Activated CD4-positive, alpha-beta T cell treated with anti-CD3 and anti-CD28 coated beads, Interleukin-2, amount 50 U/mL, for 24 hours (primary cell): ENCODE data around the gene PLA2G4E.
A peak's percentile ranks its signal among the peaks of the same experiment; 100 is the strongest.

Source experiments
- DNase-seq, 2 donors: peaks; one replicate each; pipeline ENCODE4 v3.0.0-alpha.2; 2020; ENCODE audit warnings: low read depth in 1 of 2, low spot score in 1 of 2

PLA2G4E gene

GRCh38 chr15:41936649-41937567 is 83.9 kb downstream of the PLA2G4E start:
- peak; percentile 52 to 81 for DNase-seq

GRCh38 chr15:41936155-41936554 is 84.7 kb downstream of the PLA2G4E start:
- no peak for DNase-seq

DNA sequence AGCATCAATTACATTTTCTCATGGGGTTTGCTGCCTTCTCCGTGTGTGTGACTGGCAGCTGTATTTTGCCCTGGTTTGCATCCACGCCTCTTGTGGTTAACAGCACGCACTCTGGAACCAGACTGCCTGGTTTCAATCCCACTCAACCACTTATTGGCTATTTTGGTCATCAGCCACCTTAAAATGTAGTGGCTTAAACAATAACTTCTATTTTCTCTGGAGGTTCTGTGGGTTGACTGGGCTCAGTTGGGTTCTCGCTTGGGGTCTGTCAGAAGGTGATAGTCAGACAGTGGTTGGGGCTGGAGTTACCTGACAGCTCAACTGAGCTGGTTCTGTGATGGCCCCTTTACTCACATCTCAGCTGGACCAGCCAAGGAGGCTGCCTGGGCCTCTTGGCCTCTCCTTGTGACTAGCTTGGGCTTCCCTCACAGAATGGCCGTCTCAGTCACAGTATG is 85.2 kb downstream of the PLA2G4E start:
- DNase-seq, result no peak

- peak; percentile 25 to 58 for DNase-seq
Observed at GRCh38 chr15:41934843-41935242, 86.0 kb downstream of the PLA2G4E start.

DNA sequence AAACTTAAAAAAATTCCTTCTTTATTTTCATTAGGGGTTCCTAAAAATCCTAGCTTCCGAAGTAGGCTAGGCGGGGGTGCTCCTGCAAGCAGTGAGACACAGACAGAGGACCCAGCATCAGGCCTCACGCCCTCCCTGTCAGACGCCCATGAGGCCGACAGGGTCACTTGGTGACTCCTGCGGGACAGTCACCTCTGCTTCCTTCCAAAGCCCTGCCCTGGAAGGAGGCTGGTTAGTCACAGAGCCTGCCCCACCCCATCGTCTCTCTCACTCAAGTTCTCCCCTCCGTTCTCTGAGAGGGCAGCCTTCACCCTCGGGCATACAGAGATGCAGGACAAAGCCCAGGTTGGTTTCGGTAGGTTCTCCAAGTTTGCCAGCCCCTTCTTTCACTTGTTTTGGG is 87.1 kb downstream of the PLA2G4E start:
- DNase-seq, result no peak

- no peak for DNase-seq
Observed at GRCh38 chr15:41933326-41933725, 87.5 kb downstream of the PLA2G4E start.

DNA sequence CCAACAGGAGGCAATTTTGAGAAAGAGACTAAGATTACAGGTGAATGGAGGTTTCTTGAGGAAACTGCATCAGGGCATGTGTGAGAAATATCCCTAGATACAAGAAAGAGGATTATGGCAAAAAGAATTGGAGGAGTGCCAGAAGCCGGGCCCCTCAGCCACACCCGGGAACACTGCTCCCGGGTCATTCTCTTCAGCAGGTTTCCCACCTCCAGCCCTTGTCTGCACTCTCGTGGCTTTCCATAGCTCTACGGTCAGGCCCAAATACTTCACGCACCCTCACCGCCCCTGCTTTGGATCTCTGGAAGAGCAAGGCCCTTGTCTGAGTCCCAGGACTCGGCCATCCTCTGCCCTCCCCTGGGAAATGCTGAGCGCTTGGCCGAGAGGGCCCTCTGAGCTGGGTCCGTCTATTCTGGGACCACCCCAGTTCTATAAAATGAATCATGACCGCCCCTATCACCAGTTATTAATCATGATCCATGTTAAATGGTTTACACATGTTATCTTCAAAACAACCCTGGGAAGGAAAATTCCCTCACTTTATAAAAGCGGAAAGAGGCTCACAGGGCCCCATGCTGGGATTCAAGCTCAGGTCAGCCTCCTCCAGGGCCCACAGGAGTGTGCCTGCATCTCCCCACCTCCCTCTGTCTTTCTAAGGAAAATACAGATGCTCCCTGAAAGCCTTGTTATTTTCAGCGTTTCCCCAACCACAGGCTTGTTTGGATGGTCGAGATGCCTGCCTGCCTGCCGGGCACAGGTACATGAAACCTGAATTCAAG is 88.1 kb downstream of the PLA2G4E start:
- no peak for DNase-seq

GRCh38 chr15:41932101-41932500 is 88.7 kb downstream of the PLA2G4E start:
- no peak for DNase-seq
